ENCODE results near the gene CCDC142. TPM values are rescaled to one million over a fixed set of nuclear protein-coding genes. Genes with fewer than 3 reads are reported as not detected.

Gene CCDC142
- total RNA-seq, 3 donors from 2014 or later: 10.6 to 38.0 (median 27.1) TPM

DNA sequence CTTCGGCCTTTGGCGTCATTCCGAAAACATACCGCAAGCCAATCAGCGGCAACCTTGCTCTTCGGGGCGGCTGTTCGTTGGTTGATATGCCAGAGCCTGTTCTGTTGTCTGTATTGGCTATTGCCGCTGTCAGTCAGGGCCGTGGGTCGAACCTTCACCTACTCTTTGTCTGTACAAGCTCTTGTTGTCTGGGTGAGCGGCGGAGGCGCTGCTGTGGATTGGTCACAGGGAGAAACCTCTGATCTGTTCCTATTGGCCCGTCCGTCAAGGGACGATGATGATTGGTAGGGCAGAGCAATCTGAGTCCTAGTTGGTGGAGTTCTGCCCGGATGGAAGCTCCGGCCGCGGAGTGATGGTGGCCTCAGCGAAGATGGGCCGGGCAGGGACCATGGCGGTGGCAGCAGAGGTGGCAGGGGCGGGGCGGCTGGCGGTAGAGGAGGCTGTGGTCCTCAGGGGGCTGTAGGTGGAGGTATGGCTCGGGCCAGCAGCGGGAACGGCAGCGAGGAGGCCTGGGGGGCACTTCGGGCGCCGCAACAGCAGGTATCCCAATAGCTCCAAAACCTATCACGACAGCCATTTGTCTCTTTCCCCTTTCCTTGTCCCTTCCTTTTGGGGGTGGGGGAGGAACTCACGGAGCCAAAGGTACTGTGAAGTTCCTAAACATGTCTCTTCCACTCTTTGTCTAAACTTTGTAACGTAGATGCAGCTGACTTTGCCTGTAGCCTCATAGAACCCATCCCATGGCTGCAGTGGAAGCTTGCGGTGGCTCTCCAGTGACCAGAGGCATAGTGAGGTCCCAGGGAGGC lies 24.5 kb downstream of the CCDC142 start, which contains the start of gene WBP1:
Gene WBP1 (plus strand): TSS at position 307 of the 806 bp plus-strand sequence. CDS start 165 bp downstream, at position 472.
- DNase-seq (ENCODE audit: low spot score in 2 of 2): peak; percentile 99 to 100
- peaks cover 9 to 16% of the 10 kb centered on the region in 2 donors for H3K4me1 ChIP-seq
- peak within 1 kb of the TSS; percentile 69 to 87 (median 71) for H3K4me3 ChIP-seq
- no peaks in the 10 kb centered on the region for H3K27me3 ChIP-seq
- peak; percentile 11 for TF ChIP-seq POLR2A (IDR thresholded peaks at IDR 0.05)
- TF ChIP-seq POLR2AphosphoS5 (IDR thresholded peaks at IDR 0.05): peak in 2 of 3 donors; percentile 30 to 45
- TF ChIP-seq, protein P1, sequence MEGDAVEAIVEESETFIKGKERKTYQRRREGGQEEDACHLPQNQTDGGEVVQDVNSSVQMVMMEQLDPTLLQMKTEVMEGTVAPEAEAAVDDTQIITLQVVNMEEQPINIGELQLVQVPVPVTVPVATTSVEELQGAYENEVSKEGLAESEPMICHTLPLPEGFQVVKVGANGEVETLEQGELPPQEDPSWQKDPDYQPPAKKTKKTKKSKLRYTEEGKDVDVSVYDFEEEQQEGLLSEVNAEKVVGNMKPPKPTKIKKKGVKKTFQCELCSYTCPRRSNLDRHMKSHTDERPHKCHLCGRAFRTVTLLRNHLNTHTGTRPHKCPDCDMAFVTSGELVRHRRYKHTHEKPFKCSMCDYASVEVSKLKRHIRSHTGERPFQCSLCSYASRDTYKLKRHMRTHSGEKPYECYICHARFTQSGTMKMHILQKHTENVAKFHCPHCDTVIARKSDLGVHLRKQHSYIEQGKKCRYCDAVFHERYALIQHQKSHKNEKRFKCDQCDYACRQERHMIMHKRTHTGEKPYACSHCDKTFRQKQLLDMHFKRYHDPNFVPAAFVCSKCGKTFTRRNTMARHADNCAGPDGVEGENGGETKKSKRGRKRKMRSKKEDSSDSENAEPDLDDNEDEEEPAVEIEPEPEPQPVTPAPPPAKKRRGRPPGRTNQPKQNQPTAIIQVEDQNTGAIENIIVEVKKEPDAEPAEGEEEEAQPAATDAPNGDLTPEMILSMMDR (IDR thresholded peaks at IDR 0.05): no peak
- H3K36me3 ChIP-seq: no peaks in the 10 kb centered on the region
- intact Hi-C loops (cut with DNase I; ENCODE audit: low total_unique reads): no loop called here
- H3K9me3 ChIP-seq: no peaks in the 10 kb centered on the region
- H3K27ac ChIP-seq: peak within 1 kb of the TSS; percentile 98 to 99

DNA sequence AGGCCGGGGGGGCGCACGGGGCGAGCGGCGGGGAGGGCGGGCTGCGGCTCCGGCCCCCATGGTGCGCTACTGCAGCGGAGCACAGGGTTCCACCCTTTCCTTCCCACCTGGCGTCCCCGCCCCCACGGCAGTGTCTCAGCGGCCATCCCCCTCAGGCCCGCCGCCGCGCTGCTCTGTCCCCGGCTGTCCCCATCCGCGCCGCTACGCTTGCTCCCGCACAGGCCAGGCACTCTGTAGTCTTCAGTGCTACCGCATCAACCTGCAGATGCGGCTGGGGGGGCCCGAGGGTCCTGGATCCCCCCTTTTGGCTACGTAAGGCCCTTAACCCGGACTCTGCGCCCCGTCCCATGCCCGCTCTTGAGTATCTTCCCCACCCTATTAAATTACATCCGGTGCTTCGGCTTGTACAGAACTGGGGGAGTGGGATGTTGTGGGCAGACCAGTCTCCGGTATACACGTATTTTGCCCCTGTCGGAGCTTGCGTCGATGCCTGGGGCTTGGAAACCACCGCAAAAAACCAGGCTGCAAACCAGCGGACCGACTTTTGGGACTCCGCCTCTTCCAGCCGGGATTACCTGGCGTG lies 25.2 kb downstream of the CCDC142 start:
- Histone ChIP-seq H3K27me3 (no peaks in the 10 kb centered on the region), H3K36me3 (no peaks in the 10 kb centered on the region), H3K4me3 (peak overlapping the region; percentile 69 to 87 (median 71)), H3K9me3 (no peaks in the 10 kb centered on the region), H3K4me1 (peaks cover 9 to 16% of the 10 kb centered on the region in 2 donors), H3K27ac (peak overlapping the region; percentile 98 to 99)
- TF ChIP-seq, protein P1 (IDR thresholded peaks at IDR 0.05): peak in 1 of 3 donors; percentile 13
- TF ChIP-seq POLR2A (IDR thresholded peaks at IDR 0.05) (peak; percentile 80), POLR2AphosphoS5 (IDR thresholded peaks at IDR 0.05) (peak in 2 of 3 donors; percentile 72 to 83)
- DNase-seq (ENCODE audit: low spot score in 2 of 2): peak; percentile 62 to 78
- intact Hi-C loops (cut with DNase I; ENCODE audit: low total_unique reads): no loop called here

DNA sequence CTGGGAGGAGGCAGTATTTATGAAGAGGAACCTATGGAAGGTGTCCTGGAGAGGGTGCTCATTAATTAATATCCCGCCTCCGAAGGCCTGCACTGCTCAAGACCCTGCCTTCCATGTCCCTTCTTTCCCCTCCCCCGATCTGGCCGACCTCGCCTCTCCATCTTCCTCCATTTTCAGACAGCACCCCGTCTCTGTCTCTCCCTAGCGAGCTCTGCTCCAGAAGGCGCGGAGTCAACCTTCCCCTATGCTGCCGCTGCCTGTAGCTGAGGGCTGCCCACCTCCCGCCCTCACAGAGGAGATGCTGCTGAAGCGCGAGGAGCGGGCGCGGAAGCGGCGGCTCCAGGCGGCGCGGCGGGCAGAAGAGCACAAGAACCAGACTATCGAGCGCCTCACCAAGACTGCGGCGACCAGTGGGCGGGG lies 25.7 kb downstream of the CCDC142 start:
- Histone ChIP-seq H3K36me3 (no peaks in the 10 kb centered on the region), H3K4me3 (peak overlapping the region; percentile 69 to 87 (median 71)), H3K27me3 (no peaks in the 10 kb centered on the region), H3K27ac (peak overlapping the region; percentile 98 to 99), H3K9me3 (no peaks in the 10 kb centered on the region), H3K4me1 (peaks cover 9 to 16% of the 10 kb centered on the region in 2 donors)
- TF ChIP-seq, protein P1 (IDR thresholded peaks at IDR 0.05): no peak
- intact Hi-C loops (cut with DNase I; ENCODE audit: low total_unique reads): no loop called here
- DNase-seq (ENCODE audit: low spot score in 2 of 2): no peak

DNA sequence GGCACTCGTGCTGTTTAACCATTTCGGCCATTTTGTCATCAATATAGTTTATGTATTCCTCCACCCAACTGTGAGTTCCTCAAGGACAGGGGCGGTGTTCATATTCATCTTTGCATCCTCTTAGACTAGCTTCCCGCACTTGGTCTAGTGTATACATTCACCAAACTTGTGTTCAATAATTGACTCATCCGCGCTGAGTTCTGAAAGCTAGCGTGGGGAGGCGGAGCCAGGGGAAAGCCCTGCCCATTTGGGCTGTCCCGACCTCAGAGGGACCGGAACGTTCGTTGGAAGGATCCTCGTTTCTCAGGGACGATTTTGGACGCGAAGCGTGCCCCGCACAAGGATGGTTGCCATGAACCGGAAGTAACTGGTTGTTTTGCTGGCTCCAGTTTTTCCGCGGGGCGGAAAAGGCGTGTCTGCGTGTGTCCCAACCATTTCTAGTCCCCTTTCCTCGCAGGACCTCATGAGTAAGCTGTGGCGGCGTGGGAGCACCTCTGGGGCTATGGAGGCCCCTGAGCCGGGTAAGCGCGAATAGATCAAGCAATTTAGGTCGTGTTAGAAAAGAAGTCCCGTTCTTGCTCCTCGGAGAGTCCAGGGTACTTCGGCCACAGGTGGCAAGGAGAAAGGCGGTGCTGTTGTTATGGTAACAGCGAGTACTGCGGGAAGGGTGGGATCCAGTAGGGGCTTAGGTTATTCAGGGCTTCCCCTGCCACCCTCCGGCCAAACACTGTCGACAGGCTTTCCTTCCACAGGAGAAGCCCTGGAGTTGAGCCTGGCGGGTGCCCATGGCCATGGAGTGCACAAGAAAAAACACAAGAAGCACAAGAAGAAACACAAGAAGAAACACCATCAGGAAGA lies 27.9 kb downstream of the CCDC142 start, which contains the start of gene INO80B:
Gene INO80B (plus strand): TSS at position 434 of the 858 bp plus-strand sequence. CDS start 30 bp downstream, at position 464.
- Histone ChIP-seq H3K4me1 (peaks cover 9 to 16% of the 10 kb centered on the region in 2 donors), H3K27me3 (no peaks in the 10 kb centered on the region), H3K9me3 (no peaks in the 10 kb centered on the region), H3K27ac (peak within 1 kb of the TSS; percentile 62 to 98), H3K4me3 (peak within 1 kb of the TSS; percentile 66 to 77 (median 70)), H3K36me3 (no peaks in the 10 kb centered on the region)
- DNase-seq (ENCODE audit: low spot score in 2 of 2): peak; percentile 95 to 96
- intact Hi-C loops (cut with DNase I; ENCODE audit: low total_unique reads): no loop called here
- TF ChIP-seq, protein P1 (IDR thresholded peaks at IDR 0.05): no peak
- peak; percentile 90 to 98 (median 94) for TF ChIP-seq POLR2AphosphoS5 (IDR thresholded peaks at IDR 0.05)
